HG03571 (cell line): ENCODE data around the gene ARFIP2.
"Not testable (repeated sequence)": the region's sequence is repeated elsewhere in the genome, so short reads cannot be mapped to it uniquely, and the experiment has no call there.

Experiments used
- ATAC-seq: cut with Tn5 transposase; IDR thresholded peaks from one replicate; pipeline ENCODE4 v1.9.1; 2021; ENCODE audit not compliant: unreplicated experiment

Gene ARFIP2

GRCh38 chr11:6481012-6481923 lies at the start of gene ARFIP2, which contains the start of gene TIMM10B:
Gene ARFIP2, minus strand, starts transcription at chr11:6481331. Its CDS starts 910 bp downstream, at chr11:6480421.
Gene TIMM10B, plus strand, starts transcription at chr11:6481501. Its CDS starts 16 bp downstream, at chr11:6481517.
- peak; percentile 99 for ATAC-seq

GRCh38 chr11:6530848-6531247 lies 49.7 kb upstream of the ARFIP2 start:
- ATAC-seq, result no peak

- no peak for ATAC-seq
Measured at GRCh38 chr11:6529266-6529665, 48.1 kb upstream of the ARFIP2 start.

- peak; percentile 68 for ATAC-seq
Measured at GRCh38 chr11:6526411-6527135, 45.4 kb upstream of the ARFIP2 start.

GRCh38 chr11:6523253-6523652 lies 42.1 kb upstream of the ARFIP2 start:
- no peak for ATAC-seq

GRCh38 chr11:6521946-6522345 lies 40.8 kb upstream of the ARFIP2 start:
- ATAC-seq, result not testable (repeated sequence)

- no peak for ATAC-seq
Measured at GRCh38 chr11:6520265-6520664, 39.1 kb upstream of the ARFIP2 start.

- no peak for ATAC-seq
Measured at GRCh38 chr11:6516865-6517264, 35.7 kb upstream of the ARFIP2 start.

GRCh38 chr11:6505577-6506240 lies 24.6 kb upstream of the ARFIP2 start:
- peak; percentile 50 for ATAC-seq

GRCh38 chr11:6504166-6504565 lies 23.0 kb upstream of the ARFIP2 start:
- ATAC-seq, result no peak

- ATAC-seq, result no peak
Measured at GRCh38 chr11:6502382-6502781, 21.3 kb upstream of the ARFIP2 start.

GRCh38 chr11:6498544-6498943 lies 17.4 kb upstream of the ARFIP2 start:
- no peak for ATAC-seq

GRCh38 chr11:6498121-6498520 lies 17.0 kb upstream of the ARFIP2 start:
- no peak for ATAC-seq

GRCh38 chr11:6497069-6497839 lies 16.1 kb upstream of the ARFIP2 start, which contains the start of gene DNHD1:
Gene DNHD1, plus strand, starts transcription at chr11:6497280. Its CDS starts 936 bp downstream, at chr11:6498216.
- ATAC-seq, result no peak

- ATAC-seq, result no peak
Measured at GRCh38 chr11:6489306-6489705, 8.2 kb upstream of the ARFIP2 start.

GRCh38 chr11:6488821-6489220 lies 7.7 kb upstream of the ARFIP2 start:
- ATAC-seq, result no peak

GRCh38 chr11:6488342-6488741 lies 7.2 kb upstream of the ARFIP2 start:
- ATAC-seq, result no peak

GRCh38 chr11:6486938-6487337 lies 5.8 kb upstream of the ARFIP2 start:
- no peak for ATAC-seq

- no peak for ATAC-seq
Measured at GRCh38 chr11:6486256-6486655, 5.1 kb upstream of the ARFIP2 start.

GRCh38 chr11:6485661-6486060 lies 4.5 kb upstream of the ARFIP2 start:
- no peak for ATAC-seq

- no peak for ATAC-seq
Measured at GRCh38 chr11:6483015-6483414, 1.9 kb upstream of the ARFIP2 start.
